A673 (cell line): ENCODE data around the gene LRRFIP1.

Experiments
- EZH2 ChIP-seq: fragments of 200-600 bp; sonication (generic); IDR thresholded peaks from 2 replicates; pipeline ENCODE4 v1.6.1; 2017; ENCODE audit warnings: borderline replicate concordance, low read depth, mild to moderate bottlenecking, mixed read lengths, antibody characterized with exemption, low read length; ENCODE audit not compliant: poor library complexity, severe bottlenecking
- TF ChIP-seq, protein P1 (sequence below): fragments of 300-800, 200-600 bp; sonication (generic); conservative IDR thresholded peaks from 2 replicates; pipeline ENCODE4 v1.5.1; 2017; ENCODE audit warnings: low read depth, mild to moderate bottlenecking, antibody characterized with exemption, low read length, moderate library complexity, mixed read lengths

DNA sequence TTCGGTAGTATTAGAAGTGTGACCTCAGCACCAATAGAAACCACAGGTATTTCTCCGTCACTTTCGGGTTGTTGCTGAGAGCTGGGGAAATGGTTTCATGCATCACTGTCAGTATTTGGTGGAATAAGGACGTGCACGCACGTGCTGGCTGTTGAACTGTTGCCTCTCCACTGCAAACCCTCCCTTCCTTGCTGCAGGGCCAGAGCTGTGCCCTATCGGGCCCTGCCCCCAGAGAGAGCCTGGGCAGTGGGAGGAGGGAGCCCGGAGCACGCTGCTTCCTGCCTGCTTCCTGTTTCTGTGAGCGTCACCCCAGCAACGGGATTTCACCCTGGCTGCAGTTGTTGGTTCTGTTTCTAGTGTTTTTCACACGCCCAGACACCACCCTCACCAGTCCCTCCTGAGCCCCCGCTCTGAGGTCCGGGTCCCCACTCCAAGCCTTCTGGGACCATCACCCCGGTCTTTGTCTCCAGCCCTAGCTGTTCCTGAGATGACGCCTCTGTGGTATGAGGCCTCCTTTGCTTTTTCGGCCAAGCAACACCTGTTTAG lies 47.4 kb downstream of the LRRFIP1 start:
- TF ChIP-seq, protein P1, sequence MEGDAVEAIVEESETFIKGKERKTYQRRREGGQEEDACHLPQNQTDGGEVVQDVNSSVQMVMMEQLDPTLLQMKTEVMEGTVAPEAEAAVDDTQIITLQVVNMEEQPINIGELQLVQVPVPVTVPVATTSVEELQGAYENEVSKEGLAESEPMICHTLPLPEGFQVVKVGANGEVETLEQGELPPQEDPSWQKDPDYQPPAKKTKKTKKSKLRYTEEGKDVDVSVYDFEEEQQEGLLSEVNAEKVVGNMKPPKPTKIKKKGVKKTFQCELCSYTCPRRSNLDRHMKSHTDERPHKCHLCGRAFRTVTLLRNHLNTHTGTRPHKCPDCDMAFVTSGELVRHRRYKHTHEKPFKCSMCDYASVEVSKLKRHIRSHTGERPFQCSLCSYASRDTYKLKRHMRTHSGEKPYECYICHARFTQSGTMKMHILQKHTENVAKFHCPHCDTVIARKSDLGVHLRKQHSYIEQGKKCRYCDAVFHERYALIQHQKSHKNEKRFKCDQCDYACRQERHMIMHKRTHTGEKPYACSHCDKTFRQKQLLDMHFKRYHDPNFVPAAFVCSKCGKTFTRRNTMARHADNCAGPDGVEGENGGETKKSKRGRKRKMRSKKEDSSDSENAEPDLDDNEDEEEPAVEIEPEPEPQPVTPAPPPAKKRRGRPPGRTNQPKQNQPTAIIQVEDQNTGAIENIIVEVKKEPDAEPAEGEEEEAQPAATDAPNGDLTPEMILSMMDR = no peak
- TF ChIP-seq EZH2 = no peak
